Measurements from ENCODE around the gene GPATCH8.

- no peak for TF ChIP-seq CTCF (IDR thresholded peaks at IDR 0.05; ENCODE audit: control extremely low read depth in 1 of 3, insufficient read depth in 1 of 3, low read depth in 1 of 3, low read length in 3 of 3)
- TF ChIP-seq RAD21 (IDR thresholded peaks at IDR 0.05 in 1 of 2, conservative IDR thresholded peaks at IDR 0.05 in 1 of 2; ENCODE audit: low read depth in 2 of 2, low read length in 2 of 2) = no peak
- no peak for TF ChIP-seq EZH2 (IDR thresholded peaks at IDR 0.05; ENCODE audit: low read depth, low read length, severe bottlenecking)
- no peak for TF ChIP-seq ASH2L (IDR thresholded peaks at IDR 0.05; ENCODE audit: low read length)
- TF ChIP-seq RFX5 (IDR thresholded peaks at IDR 0.05; ENCODE audit: borderline replicate concordance, low read depth, low read length) = no peak
- TF ChIP-seq CBX5 (IDR thresholded peaks at IDR 0.05; ENCODE audit: low read depth, low read length) = no peak
- TF ChIP-seq TAF1 (IDR thresholded peaks at IDR 0.05; ENCODE audit: low read depth, low read length) = no peak
These were observed 143.1 kb downstream of the GPATCH8 start for GRCh38 chr17:44360144-44360533.

All from H1 (cell line).